HG03442 (cell line): ENCODE results near the gene PDE8B.

Experiments
- ATAC-seq: cut with Tn5 transposase; IDR thresholded peaks from one replicate; pipeline ENCODE4 v1.9.1; 2021; ENCODE audit warnings: mild to moderate bottlenecking, moderate library complexity; ENCODE audit not compliant: unreplicated experiment

The PDE8B gene

GRCh38 chr5:77394064-77394715 is 183.7 kb downstream of the PDE8B start:
- no peak for ATAC-seq

- no peak for ATAC-seq
These were observed 185.5 kb downstream of the PDE8B start for GRCh38 chr5:77396017-77396416.

- no peak for ATAC-seq
These were observed 187.3 kb downstream of the PDE8B start for GRCh38 chr5:77397686-77398292.

- ATAC-seq: no peak
These were observed 188.0 kb downstream of the PDE8B start for GRCh38 chr5:77398458-77398857.

- ATAC-seq: no peak
These were observed 188.4 kb downstream of the PDE8B start for GRCh38 chr5:77398896-77399295.

GRCh38 chr5:77400645-77401044 is 190.2 kb downstream of the PDE8B start:
- ATAC-seq: no peak

GRCh38 chr5:77402796-77403195 is 192.3 kb downstream of the PDE8B start:
- ATAC-seq: no peak

GRCh38 chr5:77407152-77407551 is 196.7 kb downstream of the PDE8B start:
- no peak for ATAC-seq

- ATAC-seq: no peak
These were observed 199.6 kb downstream of the PDE8B start for GRCh38 chr5:77409870-77410621.

- no peak for ATAC-seq
These were observed 202.6 kb downstream of the PDE8B start for GRCh38 chr5:77413049-77413448.

GRCh38 chr5:77418162-77418561 is 207.7 kb downstream of the PDE8B start:
- ATAC-seq: no peak

- ATAC-seq: no peak
These were observed 208.4 kb downstream of the PDE8B start for GRCh38 chr5:77418601-77419581.

- no peak for ATAC-seq
These were observed 209.4 kb downstream of the PDE8B start for GRCh38 chr5:77419644-77420582.

- no peak for ATAC-seq
These were observed 210.5 kb downstream of the PDE8B start for GRCh38 chr5:77420940-77421339.

- ATAC-seq: no peak
These were observed 212.7 kb downstream of the PDE8B start for GRCh38 chr5:77423022-77423750.

- ATAC-seq: no peak
These were observed 214.4 kb downstream of the PDE8B start for GRCh38 chr5:77424921-77425320.

- ATAC-seq: no peak
These were observed 214.9 kb downstream of the PDE8B start for GRCh38 chr5:77425420-77425819.

- no peak for ATAC-seq
These were observed 215.6 kb downstream of the PDE8B start for GRCh38 chr5:77425998-77426659.

- no peak for ATAC-seq
These were observed 216.2 kb downstream of the PDE8B start for GRCh38 chr5:77426670-77427069.
